DMS114 treated with DMSO at 0.1 percent for 48 hours (cell line): ENCODE measurements around the gene ELOVL3.
A peak's percentile ranks its signal among the peaks of the same experiment; 100 is the strongest.
"Not testable (repeated sequence)": the region's sequence is repeated elsewhere in the genome, so short reads cannot be mapped to it uniquely, and the experiment has no call there.

Experiments used
- DNase-seq: peaks from one replicate; lab custom pipeline; 2025; ENCODE audit not compliant: unreplicated experiment; lab: John Stamatoyannopoulos, UW

ELOVL3 gene, protein sequence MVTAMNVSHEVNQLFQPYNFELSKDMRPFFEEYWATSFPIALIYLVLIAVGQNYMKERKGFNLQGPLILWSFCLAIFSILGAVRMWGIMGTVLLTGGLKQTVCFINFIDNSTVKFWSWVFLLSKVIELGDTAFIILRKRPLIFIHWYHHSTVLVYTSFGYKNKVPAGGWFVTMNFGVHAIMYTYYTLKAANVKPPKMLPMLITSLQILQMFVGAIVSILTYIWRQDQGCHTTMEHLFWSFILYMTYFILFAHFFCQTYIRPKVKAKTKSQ

DNA sequence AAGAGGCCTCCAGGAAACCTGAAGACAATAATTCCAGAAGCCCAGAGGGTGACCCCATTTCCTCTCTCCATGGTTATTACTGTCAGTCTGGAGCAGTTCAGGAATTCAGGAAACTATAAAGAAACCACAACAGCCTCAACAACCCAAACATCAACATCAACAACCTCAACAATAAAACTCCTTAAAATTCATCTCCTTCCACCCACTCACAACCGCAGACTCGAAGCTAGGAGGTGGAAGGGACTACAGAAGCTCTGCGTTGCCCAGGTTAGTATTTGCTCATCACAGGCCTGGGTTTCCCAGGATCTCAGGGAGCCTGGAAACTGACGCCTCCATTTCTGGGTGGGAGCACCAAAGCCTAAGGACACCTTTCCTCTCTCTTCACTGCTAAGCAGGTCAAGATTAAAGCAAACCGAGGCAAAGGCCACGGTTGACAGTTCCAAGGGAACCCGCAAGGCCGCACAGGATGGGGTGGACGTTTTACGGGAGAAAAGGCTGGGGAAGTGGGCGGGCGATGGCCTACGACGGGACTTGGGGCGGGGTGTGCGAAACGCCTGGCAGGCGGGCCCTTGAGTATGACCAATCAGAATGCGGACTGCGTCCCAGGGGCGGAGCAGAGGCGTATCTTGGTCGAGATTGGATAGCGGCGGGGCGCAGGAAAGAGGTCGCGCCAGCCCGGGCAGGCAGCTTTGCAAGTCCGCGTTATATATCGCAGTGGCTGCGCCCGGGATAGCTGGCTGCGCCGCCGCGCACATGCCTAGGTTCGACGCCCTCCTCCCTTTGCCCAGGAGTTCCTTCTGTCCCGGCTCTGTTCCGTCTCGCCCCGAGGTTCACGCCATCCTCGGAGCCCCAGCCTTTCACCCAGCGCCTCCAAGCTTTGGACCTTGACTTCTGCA lies at the start of gene ELOVL3:
ELOVL3 (plus strand) TSS at position 654 of the 896 bp plus-strand sequence. CDS start 250 bp downstream, outside the sequence.
- DNase-seq: peak; percentile 95

DNA sequence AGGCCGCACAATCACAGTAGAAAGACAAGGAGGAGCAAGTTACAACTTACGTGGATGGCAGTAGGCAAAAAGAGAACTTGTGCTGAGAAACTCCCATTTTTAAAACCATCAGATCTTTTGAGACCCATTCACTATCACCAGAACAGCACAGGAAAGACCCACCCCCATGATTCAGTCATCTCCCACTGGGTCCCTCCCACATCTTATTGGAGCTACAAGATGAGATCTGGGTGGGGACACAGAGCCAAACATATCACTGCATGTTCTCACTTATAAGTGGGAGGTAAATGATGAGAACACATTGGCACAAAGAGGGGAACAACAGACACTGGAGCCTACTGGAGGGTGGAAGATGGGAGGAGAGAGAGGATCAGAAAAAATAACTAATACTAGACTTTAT lies 41.5 kb upstream of the ELOVL3 start:
- DNase-seq: no peak

DNA sequence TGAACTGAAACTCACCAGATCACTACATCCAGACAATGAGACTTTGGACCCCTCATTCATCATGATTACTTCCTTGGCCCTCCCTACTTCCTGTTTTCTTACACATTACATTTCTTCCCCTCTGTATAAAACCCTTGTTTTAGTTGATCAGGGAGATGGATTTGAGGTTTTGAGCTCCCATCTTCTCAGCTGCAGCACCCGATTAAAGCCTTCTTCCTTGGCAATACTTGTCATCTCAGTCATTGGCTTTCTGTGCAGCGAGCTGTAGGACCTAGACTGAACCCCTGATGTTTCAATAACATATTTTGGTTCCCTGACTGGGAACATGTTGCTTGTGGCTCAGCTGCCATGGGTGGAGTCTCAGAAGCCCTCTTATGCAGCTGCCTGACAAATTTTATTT lies 40.8 kb upstream of the ELOVL3 start:
- DNase-seq: no peak

DNA sequence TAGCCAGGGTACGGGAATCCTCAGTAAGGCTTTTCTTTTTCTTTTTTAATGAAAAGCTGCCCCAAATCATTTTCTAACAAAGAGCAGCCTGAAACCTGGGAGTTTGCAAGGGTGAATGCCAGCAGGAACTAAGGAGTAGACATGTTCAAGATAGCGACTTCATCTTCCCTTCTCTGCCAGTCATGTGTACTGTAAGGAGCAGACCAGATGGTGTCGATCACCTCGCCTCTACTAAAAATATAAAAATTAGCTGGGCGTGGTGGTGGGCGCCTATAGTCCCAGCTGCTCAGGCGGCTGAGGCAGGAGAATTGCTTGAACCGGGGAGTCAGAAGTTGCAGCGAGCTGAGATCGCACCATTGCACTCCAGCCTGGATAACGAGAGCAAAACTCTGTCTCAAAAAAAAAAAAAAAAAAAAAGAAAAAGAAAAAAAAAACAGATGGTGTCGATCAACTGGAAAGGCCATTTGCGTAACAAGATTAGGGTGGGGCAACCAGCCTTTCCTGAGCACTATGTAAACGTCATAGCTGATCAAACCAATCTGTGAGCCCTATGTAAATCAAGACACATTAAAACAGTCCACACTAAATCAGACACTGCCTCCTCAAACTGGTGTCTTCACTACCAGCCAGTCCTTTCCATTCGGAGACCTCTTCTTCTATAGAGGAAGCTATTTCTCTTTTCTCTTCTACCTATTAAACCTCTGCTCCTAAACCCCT lies 40.1 kb upstream of the ELOVL3 start:
- no peak for DNase-seq

DNA sequence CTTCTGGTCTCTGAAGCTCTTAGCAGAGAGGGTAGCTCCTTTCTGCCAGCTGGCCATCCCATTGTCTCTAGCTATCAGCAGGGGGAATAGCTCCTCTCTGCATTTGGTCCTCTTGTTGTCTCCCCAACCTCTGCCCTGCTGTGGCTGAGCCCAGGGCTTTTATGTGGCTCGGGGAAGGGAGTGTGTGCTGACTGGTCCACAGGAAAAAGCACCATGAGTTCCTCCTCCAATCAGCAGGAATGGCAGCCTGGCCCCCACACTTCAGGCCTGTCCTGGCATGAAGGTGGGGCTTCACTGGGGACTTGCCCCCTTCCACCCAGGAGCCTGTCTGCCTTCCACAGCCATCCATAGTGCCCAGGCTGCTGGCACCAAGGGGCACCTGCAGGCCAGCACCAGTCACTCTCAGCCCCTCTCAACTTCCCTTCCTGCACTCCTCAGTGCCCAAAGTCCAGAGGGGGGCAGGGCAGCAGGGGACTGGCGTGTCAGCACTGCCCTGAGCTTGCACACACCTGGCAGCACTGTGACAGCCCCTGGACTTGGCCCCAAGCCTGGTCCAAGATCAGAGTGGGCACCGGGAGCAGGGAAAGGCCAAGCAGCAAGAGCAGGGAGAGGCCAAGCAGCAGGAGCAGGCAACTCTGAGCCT lies 37.7 kb upstream of the ELOVL3 start:
- no peak for DNase-seq

DNA sequence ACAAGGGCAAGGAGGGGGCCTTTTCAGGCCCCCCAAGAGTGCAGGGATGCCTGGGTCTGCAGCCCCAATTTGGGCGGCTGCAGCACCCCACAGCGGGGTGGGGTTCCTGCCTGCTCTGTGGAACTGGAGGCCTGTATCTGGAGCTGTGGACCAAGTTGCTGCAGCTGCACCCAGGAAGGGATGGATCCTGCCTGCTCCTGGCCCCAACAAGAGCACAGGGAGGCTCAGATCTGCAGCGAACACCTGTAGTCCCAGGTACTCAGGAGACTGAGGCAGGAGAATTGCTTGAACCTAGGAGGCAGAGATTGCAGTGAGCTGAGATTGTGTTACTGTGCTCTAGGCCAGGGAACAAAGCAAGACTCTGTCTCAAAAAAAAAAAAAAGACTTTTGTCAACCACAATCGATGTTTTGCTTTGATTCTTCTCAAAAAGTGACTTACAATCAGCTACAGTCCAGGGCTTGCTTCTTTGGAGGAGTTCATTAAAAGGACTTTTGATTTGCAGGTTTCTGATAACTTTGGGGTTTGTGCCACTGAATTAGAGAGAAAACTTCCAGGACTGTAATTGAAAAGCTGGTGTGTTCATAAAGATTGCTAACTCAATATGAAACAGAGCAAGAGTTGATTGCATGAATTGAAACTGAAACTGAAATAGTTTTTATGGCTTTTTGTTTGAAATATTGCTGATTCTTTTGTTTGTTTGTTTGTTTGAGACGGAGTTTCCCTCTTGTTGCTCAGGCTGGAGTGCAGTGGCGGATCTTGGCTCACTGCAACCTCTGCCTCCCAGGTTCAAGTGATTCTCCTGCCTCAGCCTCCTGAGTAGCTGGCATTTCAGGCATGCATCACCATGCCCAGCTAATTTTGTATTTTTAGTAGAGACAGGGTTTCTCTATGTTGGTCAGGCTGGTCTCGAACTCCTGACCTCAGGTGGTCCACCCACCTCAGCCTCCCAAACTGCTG lies 36.9 kb upstream of the ELOVL3 start:
- not testable (repeated sequence) for DNase-seq

DNA sequence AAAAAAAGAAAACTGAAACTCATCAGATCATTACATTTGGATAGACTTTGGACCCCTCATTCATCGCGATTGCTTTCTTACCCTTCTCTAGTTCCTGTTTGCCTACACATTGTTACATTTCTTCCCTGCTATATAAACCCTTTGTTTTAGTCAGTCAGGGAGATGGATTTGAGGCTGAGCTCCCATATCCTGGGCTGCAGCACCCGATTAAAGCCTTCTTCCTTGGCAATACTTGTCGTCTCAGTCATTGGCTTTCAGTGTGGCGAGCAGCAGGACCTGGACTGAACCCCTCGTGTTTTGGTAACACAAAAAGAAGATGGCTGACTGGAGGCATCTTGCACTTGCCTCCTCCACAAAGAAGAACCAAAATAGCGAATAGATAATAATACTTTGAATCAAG lies 34.1 kb upstream of the ELOVL3 start:
- DNase-seq: no peak

DNA sequence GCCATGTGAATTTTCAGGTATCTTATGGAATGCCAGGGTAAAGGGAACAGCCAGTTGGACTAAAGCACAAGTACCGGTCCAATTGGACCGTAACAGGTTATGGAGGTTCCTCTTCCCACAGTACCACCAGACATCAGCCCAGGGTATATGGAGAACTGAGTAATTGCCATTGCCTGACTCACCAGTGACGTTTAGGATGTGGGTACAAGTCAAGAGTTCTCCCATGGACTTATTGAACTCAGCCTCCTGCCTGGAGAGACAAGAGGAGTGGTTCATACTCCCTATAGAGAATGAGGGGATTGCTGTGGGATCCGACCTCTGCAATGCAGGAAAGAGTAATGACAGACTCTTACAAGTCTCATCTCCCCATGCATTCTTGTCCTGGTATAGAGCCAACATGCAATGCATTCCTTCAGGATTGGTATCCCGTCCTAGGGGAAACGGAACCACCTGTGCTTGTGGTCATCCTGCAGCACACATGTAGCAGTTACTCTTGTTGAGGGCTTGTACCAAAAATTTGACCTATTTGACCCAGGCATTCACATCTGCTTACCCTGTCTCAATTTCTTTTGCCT lies 30.7 kb upstream of the ELOVL3 start:
- no peak for DNase-seq

DNA sequence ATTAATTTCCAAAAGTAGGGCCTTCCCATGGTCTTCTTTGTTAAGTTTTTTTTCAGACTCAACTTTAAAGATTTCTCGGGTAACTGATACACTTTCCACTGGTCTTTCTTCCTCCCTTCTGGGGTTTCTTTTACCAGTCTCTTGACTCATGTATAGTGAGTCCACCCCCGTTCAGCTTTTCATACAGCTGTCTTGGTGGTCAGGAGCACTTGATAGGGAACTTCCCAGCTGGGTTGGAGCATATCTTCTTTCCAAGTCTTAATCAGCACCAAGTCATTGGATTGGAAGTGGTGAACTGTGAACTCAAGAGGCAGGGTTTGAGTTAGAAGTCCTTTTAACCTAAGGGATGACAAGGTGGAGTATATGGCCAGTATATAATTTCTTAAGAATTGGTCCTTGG lies 29.2 kb upstream of the ELOVL3 start:
- no peak for DNase-seq

DNA sequence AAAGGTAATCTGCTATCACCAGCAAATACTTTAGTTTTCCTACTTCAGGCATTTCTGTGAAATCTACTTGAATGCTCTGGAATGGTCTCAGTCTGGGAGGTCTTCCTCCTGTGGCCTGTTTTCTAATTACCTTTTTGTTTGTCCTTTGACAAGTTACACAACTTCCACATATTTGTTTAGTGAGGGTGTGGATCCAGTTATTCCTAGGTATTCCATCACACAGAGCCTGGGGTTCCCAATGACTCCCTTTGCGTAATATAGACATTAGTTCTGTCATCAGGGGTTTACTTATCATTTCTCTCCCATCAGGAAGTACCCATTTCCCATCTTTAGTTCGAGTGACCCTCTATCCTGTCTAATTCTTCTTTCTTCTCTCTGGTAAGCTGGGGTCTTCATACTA lies 28.1 kb upstream of the ELOVL3 start:
- DNase-seq: no peak

DNA sequence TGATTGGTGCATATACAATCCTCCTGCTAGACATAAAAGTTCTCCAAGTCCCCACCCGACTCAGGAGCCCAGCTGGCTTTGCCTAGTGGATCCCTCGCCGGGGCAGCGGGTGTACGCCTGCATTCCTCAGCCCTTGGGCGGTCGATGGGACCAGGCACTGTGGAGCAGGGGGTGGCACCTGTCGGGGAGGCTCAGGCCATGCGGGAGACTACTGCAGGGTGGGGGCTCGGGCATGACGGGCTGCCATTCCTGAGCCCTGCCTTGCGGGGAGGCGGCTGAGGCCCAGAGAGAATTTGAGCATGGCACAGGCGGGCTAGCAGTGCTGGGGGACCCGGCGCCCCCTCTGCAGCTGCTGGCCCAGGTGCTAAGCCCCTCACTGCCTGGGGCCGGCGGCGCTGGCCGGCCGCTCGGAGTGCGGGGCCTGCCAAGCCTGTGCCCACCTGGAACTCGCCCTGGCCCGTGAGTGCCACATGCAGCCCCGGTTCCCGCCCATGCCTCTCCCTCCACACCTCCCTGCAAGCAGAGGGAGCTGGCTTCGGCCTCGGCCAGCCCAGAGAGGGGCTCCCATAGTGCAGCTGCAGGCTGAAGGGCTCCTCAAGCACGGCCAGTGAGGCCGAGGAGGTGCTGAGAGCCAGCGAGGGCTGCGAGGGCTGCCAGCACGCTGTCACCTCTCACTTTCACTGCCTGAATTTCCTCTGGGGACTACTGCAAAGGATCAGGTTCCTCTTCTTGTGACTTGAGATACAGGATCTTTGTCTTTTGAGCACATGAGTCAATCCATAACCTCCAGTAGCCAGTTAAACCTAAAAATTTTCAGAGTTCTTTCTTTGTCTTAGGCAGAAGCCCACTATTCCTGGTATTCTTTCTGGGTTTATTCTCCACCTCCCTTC lies 25.1 kb upstream of the ELOVL3 start:
- no peak for DNase-seq

DNA sequence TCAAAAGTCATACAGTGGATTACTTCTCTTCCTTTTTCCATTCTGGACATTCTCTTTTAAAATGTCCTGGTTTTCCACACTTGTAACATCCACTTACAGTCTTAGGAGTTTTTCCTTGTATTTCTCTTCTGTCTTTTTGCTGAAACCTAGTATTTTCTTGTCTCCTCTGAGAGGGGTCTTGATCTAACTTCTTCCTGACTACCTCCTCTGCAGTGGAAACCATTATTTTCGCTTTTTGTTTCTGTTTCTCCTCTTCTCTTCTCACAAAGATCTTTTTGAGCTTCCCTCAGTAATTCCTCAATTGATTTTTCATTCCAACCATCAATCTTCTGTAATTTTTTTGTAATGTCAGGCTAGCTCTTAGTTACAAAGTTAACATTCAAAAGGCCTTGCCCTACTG lies 23.7 kb upstream of the ELOVL3 start:
- DNase-seq: no peak

DNA sequence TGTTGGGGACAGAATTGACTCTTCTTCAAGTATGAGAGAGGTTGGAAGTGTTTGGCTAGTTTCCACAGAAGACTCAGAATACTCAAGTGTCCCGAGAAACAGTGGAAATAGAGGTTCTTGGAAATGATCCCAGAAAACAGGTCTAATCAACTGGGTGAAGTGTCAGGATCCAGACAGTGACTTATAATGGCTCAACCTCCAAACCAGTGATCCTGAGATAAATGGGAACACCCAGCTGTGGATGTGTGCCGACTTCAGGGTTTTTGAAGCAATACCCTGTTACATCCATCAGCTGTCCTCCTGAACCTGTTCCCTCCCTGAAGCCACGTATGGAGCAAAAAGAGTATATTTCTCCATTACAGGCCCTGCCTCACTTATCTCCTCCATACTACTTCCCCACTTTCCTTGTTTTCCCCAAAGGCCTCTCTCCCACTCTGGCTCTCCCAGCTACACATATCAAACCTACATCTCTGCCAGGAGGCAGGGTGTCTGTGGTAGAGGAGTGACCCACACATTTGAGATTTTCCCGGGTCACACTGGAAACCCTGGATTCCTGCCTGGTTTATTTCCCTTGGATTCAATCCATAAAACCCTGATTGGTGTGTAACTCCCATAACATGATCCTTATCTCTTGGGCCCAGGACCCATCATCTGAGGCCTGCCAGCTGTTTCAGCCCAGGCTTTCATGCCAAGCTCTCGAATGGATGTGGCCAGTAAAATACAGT lies 17.6 kb upstream of the ELOVL3 start:
- no peak for DNase-seq

DNA sequence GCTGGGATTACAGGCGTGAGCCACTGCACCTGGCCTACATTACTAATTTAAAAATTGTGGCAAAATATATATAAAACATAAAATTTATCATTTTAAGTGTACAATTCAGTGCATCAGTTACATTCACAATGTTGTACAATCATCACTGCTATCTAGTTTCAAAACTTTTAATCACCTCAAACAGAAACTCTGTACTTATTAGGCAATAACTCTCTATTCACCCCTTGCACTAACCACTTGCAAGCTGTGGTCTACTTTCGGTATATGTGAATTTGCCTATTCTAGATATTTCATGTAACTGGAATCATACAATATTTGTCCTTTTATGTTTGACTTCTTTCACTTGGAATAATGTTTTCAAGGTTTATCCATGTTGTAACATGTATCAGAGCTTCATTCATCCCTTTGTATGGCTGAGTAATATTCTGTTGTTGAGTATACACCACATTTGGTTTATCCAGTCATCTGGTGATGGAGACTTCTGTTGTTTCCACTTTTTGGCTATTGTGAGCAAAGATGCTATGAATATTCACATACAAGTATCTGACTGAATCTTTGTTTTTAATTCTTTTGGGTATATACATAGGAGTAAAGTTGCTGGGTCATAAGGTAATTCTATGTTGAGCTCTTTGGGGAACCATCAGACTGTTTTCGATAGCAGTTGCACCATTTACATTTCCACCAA lies 14.3 kb upstream of the ELOVL3 start:
- DNase-seq: no peak

DNA sequence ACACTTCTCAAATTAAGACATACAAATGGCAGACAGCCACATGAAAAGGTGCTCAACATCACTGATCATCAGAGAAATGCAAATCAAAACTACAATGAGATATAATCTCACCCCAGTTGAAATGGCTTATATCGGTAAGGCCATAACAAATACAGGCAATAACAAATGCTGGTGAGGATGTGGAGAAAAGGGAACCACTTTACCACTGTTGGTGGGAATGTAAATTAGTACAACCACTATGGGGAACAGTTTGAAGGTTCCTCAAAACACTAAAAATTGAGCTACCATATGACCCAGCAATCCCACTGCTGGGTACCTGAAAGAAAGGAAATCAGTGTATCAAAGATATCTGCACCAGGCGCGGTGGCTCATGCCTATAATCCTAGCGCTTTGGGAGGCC lies 12.5 kb upstream of the ELOVL3 start:
- DNase-seq: not testable (repeated sequence)

DNA sequence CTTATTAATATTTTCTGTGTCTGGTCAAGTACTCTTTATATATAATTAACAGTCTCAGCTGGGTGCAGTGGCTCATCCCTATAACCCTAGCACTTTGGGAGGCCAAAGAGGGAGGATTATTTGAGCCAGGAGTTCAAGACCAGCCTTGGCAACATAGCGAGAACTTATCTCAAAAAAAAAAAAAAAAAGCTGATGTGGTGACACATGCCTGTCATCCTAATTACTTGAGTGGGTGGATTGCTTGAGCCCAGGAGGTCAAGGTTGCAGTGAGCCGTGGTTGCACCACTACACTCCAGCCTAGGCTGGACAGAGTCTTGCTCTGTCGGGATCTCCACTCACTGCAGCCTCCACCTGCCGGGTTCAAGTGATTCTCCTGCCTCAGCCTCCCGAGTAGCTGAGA lies 6.7 kb upstream of the ELOVL3 start:
- DNase-seq: no peak

DNA sequence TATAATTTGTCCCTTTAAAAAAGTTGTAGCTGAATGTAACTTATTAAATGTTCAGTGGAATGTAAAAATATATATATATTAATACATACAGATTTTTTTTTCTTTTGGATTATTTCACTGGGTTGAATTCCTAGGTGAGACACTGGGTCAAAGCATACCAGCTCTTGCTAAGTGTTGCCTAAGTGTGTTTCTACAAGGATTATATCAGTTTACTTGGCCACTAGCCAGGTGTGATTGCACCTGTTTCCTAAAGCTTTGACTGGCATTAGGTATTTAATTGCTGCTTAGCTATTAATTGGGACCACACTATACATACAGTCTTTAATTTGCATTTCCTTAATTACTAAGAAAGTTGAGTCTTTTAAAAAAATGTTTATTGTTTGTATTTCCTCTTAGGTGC lies 5.5 kb upstream of the ELOVL3 start:
- no peak for DNase-seq

DNA sequence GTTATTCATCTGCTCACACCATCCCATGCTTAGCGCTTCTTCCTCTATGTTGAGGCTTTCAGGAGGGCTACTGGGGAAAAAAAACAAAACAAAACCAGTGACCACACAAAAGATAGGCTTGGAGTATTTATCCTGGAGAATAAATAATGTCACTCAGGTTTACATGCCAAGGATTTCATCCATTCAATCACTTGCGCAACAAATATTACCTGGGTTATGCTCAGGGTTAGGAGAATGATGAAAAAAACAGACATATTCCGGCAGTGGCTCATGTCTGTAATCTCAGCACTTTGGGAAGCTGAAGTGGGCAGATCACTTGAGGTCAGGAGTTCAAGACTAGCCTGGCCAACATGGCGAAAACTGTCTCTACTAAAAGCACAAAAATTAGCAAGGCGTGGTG lies 3.3 kb upstream of the ELOVL3 start:
- DNase-seq: no peak
